Activated CD8-positive, alpha-beta memory T cell treated with anti-CD3 and anti-CD28 coated beads, Interleukin-2, amount 50 U/mL, for 24 hours (primary cell): ENCODE measurements around the gene SFT2D1.

Experiments
- DNase-seq: peaks from one replicate; pipeline ENCODE4 v3.0.0-alpha.2; 2020; ENCODE audit errors: extremely low read depth

SFT2D1 gene

GRCh38 chr6:166333172-166333995 lies 9.0 kb downstream of the SFT2D1 start:
- DNase-seq = no peak

DNA sequence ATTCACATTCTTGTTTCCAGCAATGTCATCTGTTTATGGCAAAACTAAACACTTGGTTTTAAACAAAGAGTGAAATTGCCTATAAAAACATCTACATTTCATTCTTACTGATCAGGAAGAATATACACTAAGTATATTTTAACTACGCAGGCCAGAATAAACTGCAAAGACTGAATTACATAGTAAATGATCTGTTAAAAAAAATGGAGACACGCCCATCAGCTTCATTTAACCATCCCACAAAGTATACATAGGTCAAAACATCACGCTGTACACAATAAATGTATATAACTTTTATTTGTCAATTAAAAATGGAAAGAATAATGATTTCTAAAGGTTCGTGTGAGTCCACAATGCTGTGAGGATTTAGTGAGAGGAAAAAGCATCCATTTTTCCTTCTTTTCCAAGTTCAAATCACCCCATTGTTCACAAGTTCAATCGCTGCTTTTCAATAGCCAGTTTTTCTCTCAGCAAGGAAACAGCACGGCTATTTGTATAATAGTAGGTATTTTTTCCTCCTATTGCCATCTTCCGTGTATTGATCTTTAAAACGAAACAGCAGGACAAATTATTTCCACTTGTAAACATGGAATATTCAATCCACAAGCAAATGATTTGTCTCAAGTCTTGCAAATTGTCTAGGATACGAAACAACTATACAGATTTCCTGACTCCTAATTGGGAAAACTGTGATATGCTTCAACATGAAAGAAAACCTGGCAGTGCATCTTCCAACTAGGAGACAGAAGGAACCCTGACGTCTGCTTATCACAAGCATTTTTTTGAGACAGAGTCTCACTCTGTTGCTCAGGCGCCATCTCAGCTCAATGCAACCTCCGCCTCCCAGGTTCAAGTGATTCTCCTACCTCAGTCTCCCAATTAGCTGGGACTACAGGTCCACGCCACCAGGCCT lies 10.6 kb downstream of the SFT2D1 start:
- no peak for DNase-seq

- no peak for DNase-seq
Measured at GRCh38 chr6:166330612-166331011, 11.7 kb downstream of the SFT2D1 start.

DNA sequence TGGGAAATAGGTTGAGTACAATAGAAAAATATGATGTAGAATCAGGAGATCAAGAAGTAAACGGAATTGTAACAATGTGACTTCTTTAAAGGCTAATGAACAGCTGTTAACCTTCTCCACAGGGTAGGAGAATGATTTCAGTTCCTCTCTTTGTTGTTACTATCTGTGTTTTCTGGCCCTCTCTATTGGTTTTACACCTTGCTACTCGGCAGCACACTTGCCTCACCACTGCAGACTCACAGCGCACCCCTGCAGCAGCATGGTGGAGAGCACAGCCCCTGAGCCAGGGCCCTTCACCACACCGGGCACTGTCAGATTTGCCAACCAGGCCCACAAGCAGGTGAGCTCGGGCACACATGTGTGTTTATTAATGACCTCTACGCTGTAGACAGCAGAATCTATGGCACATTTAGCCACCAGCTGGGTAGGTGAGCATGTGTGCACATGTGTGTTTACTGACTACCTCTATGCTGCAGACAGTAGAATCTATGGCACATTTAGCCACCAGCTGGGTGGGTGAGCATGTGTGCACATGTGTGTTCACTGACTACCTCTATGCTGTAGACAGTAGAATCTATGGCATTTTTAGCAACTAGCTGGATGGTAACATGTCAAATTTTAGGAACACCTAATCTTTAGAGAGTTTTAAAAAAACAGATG lies 16.8 kb downstream of the SFT2D1 start:
- DNase-seq = no peak

DNA sequence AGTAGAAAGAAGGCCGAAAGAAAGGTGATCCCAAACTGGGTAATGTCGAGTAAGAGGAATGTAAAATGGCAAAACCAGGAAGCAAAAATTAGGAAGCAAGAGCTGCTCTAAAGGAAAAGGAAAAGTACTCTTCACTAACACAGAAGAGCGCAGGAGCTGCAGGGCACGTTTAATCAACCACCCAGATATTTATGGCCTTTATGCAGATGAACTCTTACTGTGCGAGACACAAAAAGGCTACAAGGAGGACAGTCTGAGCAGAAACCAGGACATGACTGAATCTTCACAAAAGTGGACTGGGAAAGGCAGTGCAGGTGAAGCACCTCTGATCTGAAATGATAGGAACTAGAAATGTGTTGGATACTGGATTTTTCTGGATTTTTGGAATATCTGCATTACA lies 18.9 kb downstream of the SFT2D1 start:
- no peak for DNase-seq

- DNase-seq = no peak
Measured at GRCh38 chr6:166318649-166319600, 23.4 kb downstream of the SFT2D1 start.

DNA sequence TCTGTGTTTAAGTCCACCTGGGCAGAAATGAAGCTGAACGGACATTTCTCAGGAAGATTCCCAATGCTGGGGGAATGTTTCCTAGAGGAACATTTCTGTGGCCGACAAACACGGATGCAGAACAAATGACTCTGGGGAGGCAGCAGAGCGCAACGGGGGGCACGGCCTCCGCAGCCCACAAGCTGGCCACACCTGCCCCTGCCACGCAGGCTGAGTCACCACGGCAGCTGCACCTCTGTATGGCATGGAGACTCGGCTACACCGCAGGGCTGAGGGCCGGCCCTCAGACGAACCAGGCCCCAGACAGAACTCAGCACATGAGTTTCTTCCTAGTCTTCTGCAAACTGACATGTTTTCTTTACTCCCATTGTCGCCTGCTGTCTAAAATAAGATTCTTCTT lies 24.1 kb downstream of the SFT2D1 start:
- DNase-seq = no peak

DNA sequence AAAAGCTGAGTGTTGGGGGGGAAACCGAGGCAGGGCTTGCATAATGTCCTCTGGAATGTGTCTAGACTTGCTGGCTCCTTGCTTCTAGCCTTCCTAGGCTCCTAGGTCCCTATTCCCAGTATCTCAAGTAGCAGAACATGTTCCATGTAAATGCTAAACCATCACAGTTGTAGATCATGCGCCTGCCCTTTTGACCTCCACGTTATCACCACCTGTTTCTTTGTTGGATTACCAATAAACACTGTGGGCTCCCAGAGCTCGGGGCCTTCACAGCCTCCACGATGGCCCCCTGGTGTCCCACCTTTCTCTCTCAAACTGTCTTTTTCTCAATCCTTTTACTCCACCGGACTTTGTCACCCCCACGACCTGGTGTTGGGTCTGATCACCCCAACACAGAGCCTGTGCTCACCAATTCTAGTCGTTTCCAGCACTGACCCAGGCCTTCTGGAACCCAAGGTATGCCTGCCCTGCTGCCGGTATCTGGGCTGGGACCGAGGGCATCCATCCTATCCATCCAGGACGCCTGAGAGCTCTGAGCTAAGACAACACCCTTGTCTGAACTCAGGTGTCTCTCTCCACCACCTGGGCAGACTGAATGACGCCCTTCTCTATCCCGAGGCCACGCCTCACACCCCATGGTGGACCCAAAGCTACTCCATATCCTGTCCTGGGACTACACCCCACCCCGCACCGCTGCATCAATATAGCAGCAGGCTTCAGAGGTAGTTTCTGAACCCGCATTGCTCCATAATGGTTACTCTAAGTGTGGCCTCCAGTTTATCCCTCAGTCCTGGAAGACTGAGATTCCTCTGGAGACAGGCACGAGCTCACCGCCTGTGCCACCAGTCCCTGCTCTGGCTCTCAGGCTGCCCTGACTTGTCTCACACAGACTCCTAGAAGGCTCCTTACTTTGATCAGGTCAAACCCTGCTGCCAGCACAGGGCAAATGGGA lies 24.8 kb downstream of the SFT2D1 start:
- DNase-seq = no peak

DNA sequence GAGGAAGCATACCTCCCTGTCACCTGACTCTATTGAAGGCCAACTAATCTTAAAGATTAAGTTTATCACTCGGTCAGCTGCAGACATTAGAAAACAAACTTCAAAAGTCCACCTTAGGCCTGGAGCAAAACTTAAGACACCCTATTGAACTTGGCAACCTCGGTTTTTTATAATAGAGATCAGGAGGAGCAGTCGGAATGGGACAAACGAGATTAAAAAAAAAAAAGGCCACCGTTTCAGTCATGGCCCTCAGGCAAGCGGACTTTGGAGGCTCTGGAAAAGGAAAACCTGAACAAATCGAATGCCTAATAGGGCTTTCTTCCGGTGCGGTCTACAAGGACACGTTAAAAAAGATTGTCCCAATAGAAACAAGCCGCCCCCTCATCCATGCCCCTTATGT lies 26.9 kb downstream of the SFT2D1 start:
- DNase-seq = no peak

- DNase-seq = no peak
Measured at GRCh38 chr6:166314454-166314853, 27.9 kb downstream of the SFT2D1 start.

DNA sequence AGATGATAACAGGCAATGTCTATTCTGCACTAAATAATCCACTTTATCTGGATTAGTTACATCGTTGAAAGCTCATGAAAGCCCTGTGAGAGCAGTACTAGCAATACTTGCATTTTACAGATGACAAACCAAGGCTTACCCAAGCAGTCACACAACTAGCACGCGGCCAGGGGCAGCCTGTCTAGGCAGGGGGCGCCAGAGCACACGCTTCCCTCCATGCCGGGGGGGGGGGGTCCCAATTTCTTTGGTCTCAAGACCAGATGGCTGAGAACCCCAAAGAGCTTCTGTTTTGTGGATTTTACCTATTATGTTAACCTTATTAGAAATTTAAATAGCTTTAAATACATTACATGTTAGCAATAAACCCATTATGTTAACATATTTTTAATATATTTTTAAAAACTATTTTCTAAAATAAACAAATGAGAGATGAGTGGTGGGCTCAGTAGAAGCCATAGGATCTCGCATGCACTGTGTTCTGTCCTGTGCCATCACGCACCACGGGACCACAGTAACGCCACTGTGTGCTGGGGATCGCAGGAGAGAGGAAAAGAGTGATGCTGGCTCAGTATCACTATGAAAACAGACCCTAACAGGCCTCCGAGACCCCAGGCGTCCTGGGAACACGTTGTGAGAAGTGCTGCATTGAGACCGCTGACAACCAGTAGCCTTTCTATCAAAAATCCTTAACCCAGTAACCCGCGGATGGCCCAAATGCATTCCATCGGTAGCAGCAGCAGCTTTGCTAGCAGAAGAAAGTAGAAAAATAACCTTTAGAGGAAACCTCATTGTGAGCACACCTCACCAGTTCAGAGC lies 28.9 kb downstream of the SFT2D1 start:
- no peak for DNase-seq

GRCh38 chr6:166312832-166313231 lies 29.5 kb downstream of the SFT2D1 start:
- DNase-seq = no peak

- DNase-seq = no peak
Measured at GRCh38 chr6:166310634-166311033, 31.7 kb downstream of the SFT2D1 start.

DNA sequence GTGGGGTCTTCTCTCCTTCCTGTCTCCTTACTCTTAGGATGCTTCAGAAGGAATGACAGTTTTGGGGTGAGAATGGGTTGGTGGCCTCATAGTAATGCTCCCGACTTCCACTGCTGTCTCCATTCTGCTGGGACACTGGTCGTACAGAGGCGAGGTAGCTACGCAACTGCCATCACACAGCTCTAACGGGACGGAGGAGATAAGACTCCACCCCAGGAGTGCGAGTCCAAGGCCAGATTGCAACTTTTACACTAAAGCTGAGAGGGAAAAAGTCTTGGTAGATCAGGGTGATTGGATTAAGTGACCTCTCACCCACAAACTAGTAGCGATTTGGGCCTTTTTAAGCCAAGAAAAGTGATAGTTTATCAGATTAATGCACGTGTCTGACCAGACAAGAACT lies 32.4 kb downstream of the SFT2D1 start:
- no peak for DNase-seq

GRCh38 chr6:166308769-166309589 lies 33.4 kb downstream of the SFT2D1 start:
- DNase-seq = no peak

GRCh38 chr6:166308033-166308768 lies 34.1 kb downstream of the SFT2D1 start, which contains the start of gene PRR18:
Gene PRR18, minus strand, starts transcription at chr6:166308392. Its CDS starts 250 bp downstream, at chr6:166308142.
- no peak for DNase-seq
